PC-9 (cell line): ENCODE data around the gene SLC38A9.

Source experiments
- CTCF ChIP-seq: fragments of 200-600 bp; sonication (generic); conservative IDR thresholded peaks from 2 replicates; pipeline ENCODE4 v1.6.1; 2017; ENCODE audit warnings: mixed run types, antibody characterized with exemption, mild to moderate bottlenecking, moderate library complexity
- EZH2 ChIP-seq: fragments of 200-600 bp; sonication (generic); IDR thresholded peaks from 2 replicates; pipeline ENCODE4 v1.8.0; 2017; ENCODE audit warnings: antibody characterized with exemption, low read depth

- no peak for TF ChIP-seq CTCF
- no peak for TF ChIP-seq EZH2
These were observed 46.6 kb upstream of the SLC38A9 start for GRCh38 chr5:55758714-55759113.
